Smooth muscle cell (in vitro differentiated cells): ENCODE data around the gene RTF1. TPM values are rescaled to one million over a fixed set of nuclear protein-coding genes. Genes with fewer than 3 reads are reported as not detected.
A peak's percentile ranks its signal among the peaks of the same experiment; 100 is the strongest.

ENCODE experiments used
- DNase-seq: peaks from one replicate; lab custom pipeline; 2025; ENCODE audit not compliant: unreplicated experiment; lab: John Stamatoyannopoulos, UW
- H2AFZ ChIP-seq: fragments of 200-600 bp; sonication (generic); 2 replicates; pipeline ENCODE4 v1.6.0; 2016; ENCODE audit warnings: antibody characterized with exemption, low read depth, mild to moderate bottlenecking
- H3F3A ChIP-seq: fragments of 200-600 bp; sonication (generic); 2 replicates; pipeline ENCODE4 v1.6.0; 2017; ENCODE audit warnings: antibody characterized with exemption, low read depth
- H3K27ac ChIP-seq: fragments of 200-600 bp; sonication (generic); 2 replicates; pipeline ENCODE4 v1.5.1; 2016; ENCODE audit warnings: low read depth, mild to moderate bottlenecking
- H3K27me3 ChIP-seq: fragments of 200-600 bp; sonication (generic); 2 replicates; pipeline ENCODE4 v1.6.1; 2016; ENCODE audit warnings: low read depth, mild to moderate bottlenecking
- H3K36me3 ChIP-seq: fragments of 200-600 bp; sonication (generic); 2 replicates; pipeline ENCODE4 v1.5.1; 2016; ENCODE audit warnings: low read depth
- H3K4me1 ChIP-seq: fragments of 200-600 bp; sonication (generic); 2 replicates; pipeline ENCODE4 v1.5.1; 2016; ENCODE audit warnings: low read depth
- H3K4me2 ChIP-seq: fragments of 200-600 bp; sonication (generic); 2 replicates; pipeline ENCODE4 v1.6.0; 2016; ENCODE audit warnings: mild to moderate bottlenecking
- H3K4me3 ChIP-seq: fragments of 200-600 bp; sonication (generic); 2 replicates; pipeline ENCODE4 v1.5.1; 2016; ENCODE audit warnings: mild to moderate bottlenecking
- H3K79me2 ChIP-seq: fragments of 200-600 bp; sonication (generic); 2 replicates; pipeline ENCODE4 v1.6.0; 2016; ENCODE audit warnings: low read depth, mild to moderate bottlenecking
- H3K9ac ChIP-seq: fragments of 200-600 bp; sonication (generic); 2 replicates; pipeline ENCODE4 v1.6.0; 2016; ENCODE audit warnings: low read depth
- H3K9me3 ChIP-seq: fragments of 200-600 bp; sonication (generic); replicated peaks from 2 replicates; pipeline ENCODE4 v1.5.1; 2016; ENCODE audit warnings: low read depth
- H4K20me1 ChIP-seq: fragments of 200-600 bp; sonication (generic); 2 replicates; pipeline ENCODE4 v1.6.0; 2016; ENCODE audit warnings: low read depth
- CTCF ChIP-seq: fragments of 200-600 bp; sonication (generic); IDR thresholded peaks from 2 replicates; pipeline ENCODE4 v1.5.1; 2017; ENCODE audit warnings: borderline replicate concordance, mild to moderate bottlenecking, antibody characterized with exemption; ENCODE audit not compliant: insufficient read depth, poor library complexity, severe bottlenecking
- WGBS: methylation state at CpG from one replicate; pipeline ENCODE4 v1.1.7; 2016; ENCODE audit warnings: low lambda C conversion rate; 5-methylcytosine and 5-hydroxymethylcytosine counted together
- polyA plus RNA-seq: library from polyadenylated mRNA; unstranded; fragments of >200 nt; fragmentation: Nextera tagmentation; extraction: Ambion mirVana; gene quantifications from 2 replicates; pipeline ENCODE4 v1.2.1, GENCODE V29; 2016
- total RNA-seq: library from RNA; depleted of rRNA; stranded (reverse); fragments of >200 nt; gene quantifications from 2 replicates; pipeline ENCODE4 v1.2.3, GENCODE V29; 2014

The RTF1 gene
- total and polyA plus RNA-seq, 2 experiments from 2014 or later, result 25.7 to 68.1 TPM

- TF ChIP-seq CTCF, result no peak
- peaks cover 62% of the 10 kb centered on the region for H3K27me3 ChIP-seq
- no peaks in the 10 kb centered on the region for H4K20me1 ChIP-seq
- H3K79me2 ChIP-seq, result no peaks in the 10 kb centered on the region
- H3K4me1 ChIP-seq, result peaks cover 22% of the 10 kb centered on the region
- no peak overlapping the region for H2AFZ ChIP-seq
- H3F3A ChIP-seq, result peaks cover 13% of the 10 kb centered on the region
- H3K4me2 ChIP-seq, result peak overlapping the region; percentile 91
- peak overlapping the region; percentile 56 for H3K4me3 ChIP-seq
- DNase-seq, result no peak
- no peaks in the 10 kb centered on the region for H3K36me3 ChIP-seq
- 3% methylated on average over 50 of the region's 60 CpGs for WGBS
- no peaks in the 10 kb centered on the region for H3K9me3 ChIP-seq
- no peak overlapping the region for H3K27ac ChIP-seq
- no peak overlapping the region for H3K9ac ChIP-seq
These were observed 78.2 kb downstream of the RTF1 start for GRCh38 chr15:41494922-41495735.

GRCh38 chr15:41495736-41496599 is 79.1 kb downstream of the RTF1 start:
- no peak overlapping the region for H3K9ac ChIP-seq
- WGBS, result 9% methylated on average over 51 of the region's 59 CpGs

GRCh38 chr15:41498657-41499056 is 81.8 kb downstream of the RTF1 start:
- peaks cover 24% of the 10 kb centered on the region for H3K4me1 ChIP-seq
- H3K9me3 ChIP-seq, result no peaks in the 10 kb centered on the region
- H4K20me1 ChIP-seq, result no peaks in the 10 kb centered on the region
- H3K9ac ChIP-seq, result no peak overlapping the region
- H3K27me3 ChIP-seq, result peaks cover 98% of the 10 kb centered on the region
- WGBS, result 79% methylated on average over 2 of the region's 2 CpGs
- no peaks in the 10 kb centered on the region for H3F3A ChIP-seq
- DNase-seq, result no peak
- no peaks in the 10 kb centered on the region for H3K79me2 ChIP-seq
- no peak overlapping the region for H2AFZ ChIP-seq
- no peak overlapping the region for H3K4me3 ChIP-seq
- H3K4me2 ChIP-seq, result no peak overlapping the region
- no peak for TF ChIP-seq CTCF
- H3K27ac ChIP-seq, result no peak overlapping the region
- no peaks in the 10 kb centered on the region for H3K36me3 ChIP-seq

More at GRCh38 chr15:41495736-41496599, 79.1 kb downstream of the RTF1 start:
- peaks cover 71% of the 10 kb centered on the region for H3K27me3 ChIP-seq
- peak overlapping the region; percentile 91 for H3K4me2 ChIP-seq
- peak; percentile 18 for DNase-seq
- peaks cover 22% of the 10 kb centered on the region for H3K4me1 ChIP-seq
- peak overlapping the region; percentile 56 for H3K4me3 ChIP-seq
- no peaks in the 10 kb centered on the region for H4K20me1 ChIP-seq
- no peaks in the 10 kb centered on the region for H3K36me3 ChIP-seq
- TF ChIP-seq CTCF, result no peak
- no peak overlapping the region for H2AFZ ChIP-seq
- no peaks in the 10 kb centered on the region for H3K9me3 ChIP-seq
- no peaks in the 10 kb centered on the region for H3K79me2 ChIP-seq
- no peak overlapping the region for H3K27ac ChIP-seq
- H3F3A ChIP-seq, result peaks cover 13% of the 10 kb centered on the region
